HepG2 (cell line): Measurements from ENCODE around the gene ELFN1. TPM values are rescaled to one million over a fixed set of nuclear protein-coding genes. Genes with fewer than 3 reads are reported as not detected.

Source experiments
- ATAC-seq: fragments of 200-7000 bp; cut with Tn5 transposase; 3 replicates; pipeline ENCODE4 v1.9.1; 2020; ENCODE audit warnings: mild to moderate bottlenecking, moderate library complexity
- BruUV-seq: library from RNA; stranded (reverse); fragments of 400-500 nt; replicated peaks from 2 replicates; lab custom pipeline; 2021; lab: Mats Ljungman, UMichigan
- CTCF ChIA-PET: fragments of 300-600 bp; formaldehyde crosslinking; extraction: SDS; loops from one replicate; lab custom pipeline; 2021; ENCODE audit warnings: low total read pairs, inconsistent platforms, low intra/inter-chr PET ratio; lab: Yijun Ruan, JAX
- POLR2A ChIA-PET: fragments of 350-600 bp; sonication (Branson Sonifier 250); formaldehyde crosslinking; loops from one replicate; lab custom pipeline; 2020; ENCODE audit warnings: antibody characterized with exemption, inconsistent platforms; lab: Yijun Ruan, JAX
- DNase-seq: peaks from one replicate; pipeline ENCODE4 v3.0.0-alpha.2; 2015; ENCODE audit warnings: low spot score
- FAIRE-seq: peaks from 3 replicates; lab custom pipeline; 2011; peaks lifted over from hg19 to GRCh38; lab: Jason Lieb, UNC
- H2AFZ ChIP-seq: one replicate; pipeline ENCODE4 v1.6.1; 2011; ENCODE audit warnings: low read length, inconsistent platforms
- H3K27ac ChIP-seq: fragments of 300-600 bp; 3 replicates; pipeline ENCODE4 v1.8.0; 2011; ENCODE audit warnings: mixed run types, mild to moderate bottlenecking, mixed read lengths, low read length, inconsistent platforms; ENCODE audit not compliant: insufficient read depth; ENCODE audit errors: extremely low read length
- H3K27me3 ChIP-seq, 2 experiments: fragments of 200-600 bp in 1 of 2; 2 replicates in 1 of 2; 3 replicates in 1 of 2; pipeline versions ENCODE4 v1.6.0 to v1.8.0; 2011; ENCODE audit warnings: low read length in 2 of 2, mild to moderate bottlenecking in 2 of 2, moderate library complexity in 2 of 2, inconsistent platforms in 1 of 2; ENCODE audit not compliant: insufficient read depth in 2 of 2, control insufficient read depth in 1 of 2
- H3K36me3 ChIP-seq, 2 experiments: fragments of 200-600 bp in 1 of 2; replicated peaks in 1 of 2; 2 replicates in 1 of 2; 3 replicates in 1 of 2; pipeline versions ENCODE4 v1.5.1 to v1.8.0; 2011; ENCODE audit warnings: low read length in 2 of 2, inconsistent platforms in 1 of 2; ENCODE audit not compliant: insufficient read depth in 2 of 2, control insufficient read depth in 1 of 2
- H3K4me1 ChIP-seq: 2 replicates; pipeline ENCODE4 v1.5.1; 2012; ENCODE audit warnings: low read length, inconsistent platforms; ENCODE audit not compliant: insufficient read depth
- H3K4me2 ChIP-seq: 2 replicates; pipeline ENCODE4 v1.6.0; 2011; ENCODE audit warnings: low read depth, low read length, inconsistent platforms
- H3K4me3 ChIP-seq, 3 experiments: fragments of 200-600 bp in 1 of 3; sonication (generic), shearing (Covaris generic) in 1 of 3; replicated peaks in 1 of 3; 2 replicates each; pipeline ENCODE4 v1.5.1; 2011 to 2016; ENCODE audit warnings: low read length in 3 of 3, inconsistent platforms in 2 of 3, low read depth in 2 of 3, mild to moderate bottlenecking in 2 of 3, control low read depth in 1 of 3, mixed read lengths in 1 of 3; ENCODE audit not compliant: insufficient read depth in 1 of 3
- H3K79me2 ChIP-seq: one replicate; pipeline ENCODE4 v1.6.1; 2011; ENCODE audit warnings: low read length, inconsistent platforms; ENCODE audit not compliant: insufficient read depth
- H3K9ac ChIP-seq: 2 replicates; pipeline ENCODE4 v1.6.0; 2011; ENCODE audit warnings: mild to moderate bottlenecking, low read depth, low read length, inconsistent platforms; ENCODE audit not compliant: insufficient read depth
- H3K9me3 ChIP-seq: 2 replicates; pipeline ENCODE4 v1.5.1; 2012; ENCODE audit warnings: mild to moderate bottlenecking, low read length
- H4K20me1 ChIP-seq: 2 replicates; pipeline ENCODE4 v1.6.0; 2011; ENCODE audit warnings: inconsistent platforms, mild to moderate bottlenecking, low read length, moderate library complexity; ENCODE audit not compliant: insufficient read depth
- ATF7 ChIP-seq, 2 experiments: fragments of 450-650 bp in 1 of 2; sonication (generic) in 1 of 2; formaldehyde crosslinking in 1 of 2; IDR thresholded peaks; 2 replicates each; pipeline versions ENCODE4 v1.4.0 to v1.6.1; 2016 to 2020; ENCODE audit warnings: antibody characterized with exemption in 1 of 2, mild to moderate bottlenecking in 1 of 2, missing genetic modification reagents in 1 of 2
- FOXA1 ChIP-seq, 2 experiments: fragments of 450-650 bp in 1 of 2; sonication (generic) in 1 of 2; formaldehyde crosslinking in 1 of 2; IDR thresholded peaks; 2 replicates each; pipeline versions ENCODE4 v1.4.0 to v1.6.1; 2016 to 2020; ENCODE audit warnings: missing genetic modification reagents in 1 of 2
- HNRNPK ChIP-seq: fragments of 200-400 bp; formaldehyde crosslinking; IDR thresholded peaks from 2 replicates; pipeline ENCODE4 v1.6.1; 2018; ENCODE audit warnings: low read length, low read depth, moderate library complexity, mild to moderate bottlenecking; ENCODE audit not compliant: poor library complexity, severe bottlenecking
- PBX2 ChIP-seq: IDR thresholded peaks from 2 replicates; pipeline ENCODE4 v1.6.1; 2016; ENCODE audit warnings: control low read depth
- SP1 ChIP-seq, 2 experiments: fragments of 450-650 bp in 1 of 2; sonication (generic) in 1 of 2; formaldehyde crosslinking in 1 of 2; IDR thresholded peaks; 2 replicates each; pipeline versions ENCODE4 v1.4.0 to v1.6.1; 2016 to 2020; ENCODE audit warnings: missing genetic modification reagents in 1 of 2
- ZC3H4 ChIP-seq: sonication (generic); formaldehyde crosslinking; IDR thresholded peaks from 2 replicates; pipeline ENCODE4 v1.4.0; 2020; ENCODE audit warnings: missing genetic modification reagents, borderline replicate concordance
- ZNF773 ChIP-seq: sonication (generic); formaldehyde crosslinking; IDR thresholded peaks from 2 replicates; pipeline ENCODE4 v1.4.0; 2020; ENCODE audit warnings: missing genetic modification reagents, borderline replicate concordance
- ZSCAN25 ChIP-seq: sonication (generic); formaldehyde crosslinking; IDR thresholded peaks from 2 replicates; pipeline ENCODE4 v1.8.0; 2022; ENCODE audit warnings: mild to moderate bottlenecking, missing genetic modification reagents
- WGBS: methylation state at CpG from one replicate; pipeline ENCODE4 v1.1.6; 2017; ENCODE audit warnings: low lambda C conversion rate; 5-methylcytosine and 5-hydroxymethylcytosine counted together
- in situ Hi-C: cut with HindIII; loops from 2 replicates; pipeline ENCODE4 v1.10.0; 2017; ENCODE audit warnings: low pct_unique_long_range_greater_than_20kb; ENCODE audit not compliant: extremely low pct_ligation_motif_present
- intact Hi-C: fragments of 100-400 bp; cut with micrococcal nuclease; formaldehyde crosslinking; loops from one replicate; pipeline ENCODE4 v1.10.0; 2022; ENCODE audit not compliant: unreplicated experiment
- polyA plus RNA-seq, 8 experiments: library from polyadenylated mRNA; depleted of rRNA in 3 of 8; stranded (reverse) in 7 of 8; unstranded in 1 of 8; fragments of >200 nt; fragmentation: Illumina TruSeq in 4 of 8; extraction: Trizol in 4 of 8; gene quantifications; 2 replicates each; pipeline versions ENCODE4 v1.2.1 to v1.2.3, GENCODE V29; 2011 to 2016; ENCODE audit warnings: low read depth in 4 of 8, missing spikeins in 1 of 8, mixed read lengths in 1 of 8; ENCODE audit not compliant: insufficient read depth in 1 of 8
- total RNA-seq, 5 experiments: library from RNA; depleted of rRNA; stranded (reverse); fragments of >200 nt; fragmentation: Illumina TruSeq; extraction: Trizol; gene quantifications; 2 replicates each; pipeline ENCODE4 v1.2.3, GENCODE V29; 2016; ENCODE audit warnings: low read depth in 1 of 5

ELFN1 gene
- total and polyA plus RNA-seq, 2 of the 13 experiments (the other 11 are each of a cell fraction or from before 2014, with no cell fraction given) = 0.13 to 0.18 TPM

- TF ChIP-seq HNRNPK = no peak
- no peak for TF ChIP-seq ZC3H4 (CRISPR knock-in tag)
- TF ChIP-seq SP1 (IDR thresholded peaks at IDR 0.05) = no peak
- no peak for TF ChIP-seq SP1 (CRISPR knock-in tag; IDR thresholded peaks at IDR 0.05)
- TF ChIP-seq ZNF773 (CRISPR knock-in tag) = no peak
- TF ChIP-seq ATF7 (IDR thresholded peaks at IDR 0.05) = no peak
- no peak for TF ChIP-seq ATF7 (CRISPR knock-in tag; IDR thresholded peaks at IDR 0.05)
- no peak for TF ChIP-seq PBX2 (CRISPR knock-in tag)
- no peak for TF ChIP-seq FOXA1 (IDR thresholded peaks at IDR 0.05)
- TF ChIP-seq FOXA1 (CRISPR knock-in tag; IDR thresholded peaks at IDR 0.05) = no peak
- TF ChIP-seq ZSCAN25 (CRISPR knock-in tag) = no peak
- Histone ChIP-seq H2AFZ (no peak overlapping the region), H3K4me1 (no peaks in the 10 kb centered on the region), H3K4me3 (no peak overlapping the region), H3K27me3 (peaks cover 4 to 20% of the 10 kb centered on the region in 2 experiments; a peak in 4 of 5 replicates), H3K79me2 (no peaks in the 10 kb centered on the region), H4K20me1 (no peaks in the 10 kb centered on the region), H3K9me3 (peaks cover 7% of the 10 kb centered on the region), H3K4me2 (no peak overlapping the region), H3K36me3 (no peaks in the 10 kb centered on the region), H3K9ac (no peak overlapping the region), H3K27ac (no peak overlapping the region)
- ATAC-seq = no peak
- WGBS = 32% methylated on average over 10 of the region's 11 CpGs
- intact Hi-C loops (no loop called here), in situ Hi-C loops (loop anchor here (10.0 kb wide), 1 partner anchor 57 kb away; no protein-coding TSS in a partner anchor)
- BruUV-seq = no TSS peak
- no peak for DNase-seq
- no peak for FAIRE-seq
- ChIA-PET CTCF (no interaction called here), POLR2A (no interaction called here)
These were observed 31.8 kb upstream of the ELFN1 start for GRCh38 chr7:1638215-1638661.
